Myocyte (in vitro differentiated cells): ENCODE measurements around the gene SLC8B1. TPM values are rescaled to one million over a fixed set of nuclear protein-coding genes. Genes with fewer than 3 reads are reported as not detected.

Experiments
- DNase-seq: peaks from one replicate; pipeline ENCODE4 v3.0.0-alpha.2; 2012; ENCODE audit warnings: low read depth
- polyA plus RNA-seq: library from polyadenylated mRNA; unstranded; fragments of >200 nt; gene quantifications from one replicate; pipeline ENCODE4 v1.2.1, GENCODE V29; 2012; ENCODE audit warnings: missing spikeins
- total RNA-seq: library from RNA; depleted of rRNA; stranded (reverse); fragments of >200 nt; gene quantifications from 2 replicates; pipeline ENCODE4 v1.2.3, GENCODE V29; 2014

Gene SLC8B1
- total RNA-seq = 6.2 and 20.2 TPM in 2 replicates
- polyA plus RNA-seq = 16.0 TPM

DNA sequence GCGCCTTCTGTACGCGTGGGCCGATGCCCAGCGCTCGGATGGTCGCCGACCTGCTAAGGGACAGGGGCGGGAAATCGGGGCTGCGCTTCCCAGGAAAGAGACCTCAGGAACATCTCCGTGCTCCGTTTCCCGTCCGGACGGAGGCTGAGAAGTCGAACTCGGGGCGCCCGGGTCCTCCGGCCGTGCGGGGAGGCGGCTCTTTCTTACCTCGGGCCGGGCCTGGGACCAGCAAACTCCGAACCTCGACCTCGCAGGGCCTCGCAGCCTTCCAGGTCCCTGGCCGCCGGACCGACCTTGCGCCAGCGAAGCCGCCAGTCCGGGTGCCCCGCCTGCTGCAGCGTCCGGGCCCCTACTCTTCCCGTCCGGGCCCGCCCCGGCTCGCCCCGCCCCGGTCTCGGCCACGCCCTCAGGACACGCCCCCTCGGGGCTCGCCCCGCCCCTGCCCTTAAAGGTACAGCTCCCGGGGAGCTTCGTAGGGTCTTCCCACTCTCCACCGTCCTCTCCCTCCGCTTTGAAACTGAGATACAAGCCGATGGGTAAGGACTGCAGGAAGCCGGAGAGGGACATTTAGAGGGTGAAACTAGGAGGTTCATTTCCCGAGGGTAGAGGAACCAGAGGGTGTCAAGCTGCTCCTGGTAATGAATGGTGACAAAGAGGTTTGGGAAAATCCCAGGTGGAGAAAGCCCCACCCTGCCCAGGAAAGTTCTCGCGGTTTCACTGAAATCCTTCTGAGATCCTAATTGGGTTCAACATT is at the start of gene SLC8B1:
Gene SLC8B1 (minus strand): TSS at position 324 of the 754 bp plus-strand sequence. CDS start 2,231 bp downstream, outside the sequence.
- peak; percentile 80 for DNase-seq

DNA sequence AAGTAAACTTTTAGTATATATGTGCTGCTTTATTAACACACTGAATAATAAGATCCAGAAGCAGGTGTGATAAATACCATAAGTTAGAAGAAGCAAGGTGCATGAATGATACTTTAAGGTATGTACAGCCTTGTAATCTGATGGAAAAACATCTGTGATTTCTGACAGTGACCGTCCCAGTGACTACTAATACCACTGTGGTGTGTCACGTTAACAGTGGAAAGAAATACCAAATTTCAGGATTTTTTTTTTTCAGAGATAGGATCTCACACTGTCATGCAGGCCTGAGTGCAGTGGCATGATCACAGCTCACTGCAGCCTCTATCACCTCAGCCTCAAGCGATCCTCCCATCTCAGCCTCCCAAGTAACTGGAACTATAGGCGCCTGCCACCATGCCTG is 47.3 kb upstream of the SLC8B1 start:
- DNase-seq = no peak

DNA sequence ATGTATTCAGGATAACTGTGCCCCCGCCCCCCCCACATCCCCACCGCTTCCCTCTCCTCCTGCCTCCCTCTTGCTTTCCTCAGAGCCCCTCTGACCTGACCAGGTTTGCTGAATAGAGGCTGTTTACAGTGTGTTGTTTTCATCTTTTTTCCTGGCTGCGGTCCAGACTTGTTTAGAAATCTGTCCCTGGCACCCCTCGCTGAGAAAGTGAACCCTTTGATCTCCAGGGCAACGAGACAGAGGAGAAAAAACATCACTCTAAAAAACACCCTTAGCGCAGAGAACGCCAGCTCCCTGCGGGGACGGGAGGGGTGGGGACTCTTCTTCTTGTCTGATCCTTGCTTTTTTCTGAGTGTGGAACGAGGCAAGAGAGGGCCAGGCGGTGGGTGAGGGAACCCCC is 46.3 kb upstream of the SLC8B1 start:
- DNase-seq = no peak

DNA sequence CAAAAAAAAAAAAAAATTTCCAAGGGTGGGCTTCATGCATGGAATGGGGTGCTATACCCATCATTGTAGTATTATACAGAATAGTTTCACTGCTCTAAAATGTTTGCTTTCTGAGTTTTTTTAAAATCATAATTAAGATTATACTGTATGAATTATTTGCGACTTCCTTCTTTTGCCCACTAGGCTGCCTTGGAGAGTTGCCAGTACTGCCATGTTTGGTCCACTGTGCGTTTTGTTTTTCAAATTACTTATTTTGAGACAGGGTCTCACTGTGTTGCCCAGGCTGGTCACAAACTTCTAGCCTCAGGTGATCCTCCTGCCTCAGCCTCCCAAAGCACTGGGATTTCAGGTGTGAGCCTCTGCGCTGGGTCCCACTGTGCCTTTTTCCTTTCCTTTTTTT is 43.4 kb upstream of the SLC8B1 start:
- DNase-seq = no peak

DNA sequence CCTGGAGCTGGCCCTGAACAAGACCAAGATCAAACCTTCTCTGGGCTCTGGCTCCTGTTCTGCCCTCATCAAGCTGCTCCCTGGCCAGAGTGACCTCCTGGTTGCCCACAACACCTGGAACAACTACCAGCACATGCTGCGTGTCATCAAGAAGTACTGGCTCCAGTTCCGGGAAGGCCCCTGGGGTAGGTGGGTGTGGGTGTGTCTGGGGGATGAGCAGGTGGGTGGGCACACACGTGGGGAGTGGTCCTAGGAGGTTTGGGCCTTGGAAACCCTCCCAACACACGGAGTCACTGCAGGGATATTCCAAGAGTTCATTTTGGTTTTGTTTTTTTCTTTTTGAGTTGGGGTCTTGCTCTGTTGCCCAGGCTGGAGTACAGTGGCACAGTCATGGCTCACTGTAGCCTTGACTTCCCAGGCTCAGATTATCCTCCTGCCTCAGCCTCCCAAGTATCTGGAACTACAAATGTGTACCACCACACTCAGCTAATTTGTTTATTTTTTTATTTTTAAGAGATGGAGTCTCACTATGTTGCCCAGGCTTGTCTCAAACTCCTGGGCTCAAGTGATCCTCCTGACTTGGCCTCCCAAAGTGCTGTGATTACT is 40.0 kb upstream of the SLC8B1 start:
- no peak for DNase-seq

DNA sequence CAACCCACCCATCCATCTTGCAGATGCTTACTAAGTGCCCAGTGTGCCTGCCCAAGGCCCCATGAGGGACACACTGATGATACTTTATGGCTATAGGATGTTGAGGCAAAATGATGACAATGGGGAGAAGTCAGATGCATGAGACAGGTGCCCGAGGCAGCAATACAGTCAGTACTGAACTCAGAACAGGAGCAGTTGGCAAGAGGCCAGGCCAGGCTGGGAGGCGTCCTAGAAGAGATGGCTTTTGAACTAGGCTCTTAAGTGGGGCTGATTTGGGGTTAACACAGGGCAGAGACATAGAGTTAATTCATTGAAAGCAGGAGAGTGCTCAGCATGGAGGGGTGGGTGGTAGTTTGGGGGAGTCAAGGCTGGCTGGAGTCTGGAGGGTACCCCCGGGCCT is 39.1 kb upstream of the SLC8B1 start:
- no peak for DNase-seq

DNA sequence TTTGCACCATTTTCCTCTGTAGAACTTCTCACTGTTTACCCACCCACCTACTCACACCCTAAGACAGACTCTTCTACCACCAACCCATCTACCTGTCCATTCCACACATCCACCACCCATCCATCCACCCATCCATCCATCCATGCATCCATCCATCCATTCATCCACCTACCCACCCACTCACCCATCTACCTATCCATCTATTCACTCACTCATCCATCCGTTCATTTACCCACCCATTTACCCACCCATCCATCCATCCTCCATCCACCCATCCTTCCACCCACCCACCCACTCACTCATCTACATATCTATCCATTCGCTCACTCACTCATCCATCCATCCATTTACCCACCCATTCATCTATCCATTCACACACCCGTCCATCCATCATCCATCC is 38.5 kb upstream of the SLC8B1 start:
- no peak for DNase-seq

DNA sequence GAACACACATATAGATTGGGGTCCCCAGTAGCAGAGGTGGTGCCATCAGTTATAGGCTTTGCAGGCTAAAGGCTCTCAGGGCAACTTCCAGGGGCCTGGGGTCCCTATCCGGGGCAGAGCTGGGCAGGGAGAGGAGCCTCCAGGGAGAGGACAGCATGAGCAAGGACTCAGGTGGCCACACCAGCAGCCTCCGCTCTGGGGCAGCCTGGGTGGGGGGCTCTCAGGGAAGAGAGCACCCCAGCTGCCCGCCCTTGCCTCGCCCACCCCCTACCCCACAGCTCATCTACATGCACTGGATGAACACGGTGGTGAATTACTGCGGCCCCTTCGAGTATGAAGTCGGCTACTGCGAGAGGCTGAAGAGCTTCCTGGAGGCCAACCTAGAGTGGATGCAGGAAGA is 37.5 kb upstream of the SLC8B1 start:
- no peak for DNase-seq

DNA sequence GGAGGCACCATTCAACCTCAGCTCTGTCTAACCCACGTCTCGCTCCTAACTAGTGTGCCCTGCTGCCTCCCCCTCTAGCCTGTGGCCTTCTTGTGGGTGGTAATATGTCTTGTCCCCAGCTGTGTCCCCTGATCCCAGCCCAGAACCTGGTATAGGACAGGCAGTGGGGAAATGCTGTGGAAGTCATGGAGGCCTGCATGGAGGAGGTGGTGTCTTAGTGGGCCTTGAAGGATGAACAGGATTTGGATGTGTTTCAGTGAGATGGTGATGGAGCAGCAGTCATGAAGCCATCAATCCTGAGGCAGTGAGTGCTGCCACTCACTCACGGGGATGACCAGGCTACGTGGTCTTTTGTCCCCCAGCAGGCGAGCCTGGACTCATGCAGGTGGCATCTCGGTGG is 36.9 kb upstream of the SLC8B1 start:
- no peak for DNase-seq

DNA sequence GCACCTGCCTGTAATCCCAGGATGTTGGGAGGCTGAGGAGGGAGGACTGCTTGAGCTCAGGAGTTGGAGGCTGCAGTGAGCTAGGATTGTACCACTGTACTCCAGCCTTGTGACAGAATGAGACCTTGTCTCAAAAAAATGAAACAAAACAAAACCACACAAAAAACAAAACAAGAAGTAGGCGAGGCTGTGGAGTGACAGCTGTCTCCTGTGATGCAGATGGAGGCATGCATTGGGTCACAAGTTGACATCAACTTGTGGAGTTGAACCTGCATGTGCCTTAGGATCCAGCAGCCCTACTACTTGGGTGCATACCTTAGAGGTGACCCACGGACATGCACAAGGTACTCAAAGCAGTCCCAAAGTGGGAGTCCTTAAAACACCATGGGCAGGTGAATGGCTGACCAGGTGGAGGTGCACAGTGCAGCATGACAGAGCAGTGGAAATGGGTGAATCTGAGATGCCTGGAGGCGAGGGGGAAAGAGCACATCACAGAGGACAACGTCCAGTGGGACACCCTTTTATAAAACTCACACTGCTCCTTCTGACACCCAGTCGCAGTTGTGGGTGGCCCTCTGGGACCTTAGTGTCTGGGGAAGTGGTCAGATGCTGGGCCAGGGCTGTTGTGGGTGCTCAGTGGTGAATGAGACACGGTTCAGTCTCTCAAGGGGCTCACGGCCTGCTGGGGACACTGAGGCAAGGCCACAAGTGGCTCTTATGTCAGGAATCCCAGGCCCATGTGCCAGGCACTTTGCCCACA is 36.2 kb upstream of the SLC8B1 start:
- DNase-seq = no peak

DNA sequence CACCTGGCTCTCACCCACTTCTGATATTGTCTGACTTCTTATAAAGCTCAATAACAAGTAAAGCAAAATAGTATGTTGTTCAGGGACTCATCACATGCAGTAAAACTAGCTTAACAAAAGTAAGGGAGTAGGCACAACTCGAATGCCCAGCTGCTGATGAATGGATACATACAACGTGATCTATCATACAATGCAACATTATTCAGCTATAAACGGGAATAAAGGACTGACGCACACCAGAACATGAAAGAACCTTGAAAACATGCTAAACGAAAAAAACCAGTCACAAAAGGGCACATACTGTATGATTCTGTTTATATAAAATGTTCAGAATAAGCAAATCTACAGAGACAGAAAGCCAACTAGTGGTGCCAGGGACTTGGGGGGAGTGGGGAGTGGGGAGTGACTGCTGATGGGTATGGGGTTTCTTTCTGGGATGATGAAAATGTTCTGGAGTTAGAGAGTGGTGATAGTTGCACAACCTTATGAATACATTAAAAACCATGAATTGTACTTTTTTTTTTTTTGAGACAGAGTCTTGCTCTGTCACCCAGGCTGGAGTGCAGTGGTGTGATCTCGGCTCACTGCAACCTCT is 34.6 kb upstream of the SLC8B1 start:
- DNase-seq = no peak

DNA sequence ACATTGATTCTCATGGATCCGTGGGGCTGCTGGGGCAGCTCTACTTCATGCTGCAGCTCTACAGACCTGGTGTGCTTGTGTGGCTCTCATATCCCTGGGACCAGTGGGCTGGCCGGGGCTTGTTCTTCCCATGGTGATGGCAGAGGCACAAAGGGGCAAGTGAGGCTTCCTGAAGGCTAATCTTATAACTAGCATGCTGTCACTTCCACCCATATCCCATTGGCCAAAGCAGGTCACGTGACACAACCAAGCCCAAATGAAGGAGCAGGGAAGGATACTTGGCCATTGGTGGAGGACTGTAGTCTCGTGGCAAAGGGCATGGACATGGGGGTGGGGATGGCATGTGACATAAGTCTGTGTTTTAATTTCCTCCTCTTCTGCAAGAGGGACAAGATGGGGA is 33.4 kb upstream of the SLC8B1 start:
- no peak for DNase-seq

DNA sequence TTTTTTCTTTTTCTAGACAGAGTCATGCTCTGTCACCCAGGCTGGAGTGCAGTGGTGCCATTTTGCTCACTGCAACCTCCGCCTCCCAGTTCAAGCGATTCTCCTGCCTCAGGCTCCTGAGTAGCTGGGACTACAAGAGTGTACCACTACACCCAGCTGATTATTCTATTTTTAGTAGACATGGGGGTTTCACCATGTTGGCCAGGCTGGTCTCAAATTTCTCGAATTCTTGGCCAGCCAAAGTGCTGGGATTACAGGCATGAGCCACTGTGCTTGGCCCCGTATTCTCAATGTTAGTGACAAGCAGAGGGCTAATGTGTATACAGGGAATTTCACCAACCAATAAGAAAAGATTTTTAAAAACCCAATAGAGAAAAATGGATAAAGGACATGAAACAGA is 31.9 kb upstream of the SLC8B1 start:
- DNase-seq = peak; percentile 74

DNA sequence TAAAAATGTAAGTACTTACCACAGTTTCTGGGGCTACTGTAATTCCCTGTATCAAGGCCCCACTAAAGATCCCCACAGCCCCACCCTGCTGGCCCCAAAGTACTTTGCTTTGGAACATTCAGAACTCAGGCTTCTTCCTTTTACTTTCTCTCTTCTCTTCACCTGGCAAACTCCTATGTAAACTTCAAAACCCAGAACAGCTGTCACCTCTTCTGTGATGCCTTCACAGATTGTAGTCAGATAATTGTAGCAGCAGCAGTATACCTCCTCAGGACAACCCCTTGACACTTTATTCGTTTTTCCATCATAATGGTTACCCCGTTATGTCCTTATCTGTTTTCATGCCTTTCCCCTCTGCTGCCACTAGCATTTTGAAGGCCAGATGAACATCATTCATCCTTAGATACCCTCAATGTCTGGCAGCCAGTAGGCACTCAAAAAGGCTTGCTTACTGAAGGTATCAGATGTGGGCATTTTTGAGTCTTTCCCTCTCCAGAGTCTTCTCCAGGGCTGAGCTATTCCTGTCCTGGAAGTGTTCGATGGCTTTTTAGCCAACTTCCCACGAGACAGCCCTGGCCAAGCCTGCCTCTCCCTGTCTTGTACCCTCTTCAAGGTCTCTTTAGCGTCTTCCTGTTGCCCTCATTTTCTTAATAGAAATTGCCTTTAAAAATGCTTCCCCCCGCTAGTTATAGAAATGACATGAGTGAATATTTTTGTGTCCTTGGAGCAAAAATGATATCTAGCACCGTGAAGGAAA is 30.9 kb upstream of the SLC8B1 start:
- no peak for DNase-seq

DNA sequence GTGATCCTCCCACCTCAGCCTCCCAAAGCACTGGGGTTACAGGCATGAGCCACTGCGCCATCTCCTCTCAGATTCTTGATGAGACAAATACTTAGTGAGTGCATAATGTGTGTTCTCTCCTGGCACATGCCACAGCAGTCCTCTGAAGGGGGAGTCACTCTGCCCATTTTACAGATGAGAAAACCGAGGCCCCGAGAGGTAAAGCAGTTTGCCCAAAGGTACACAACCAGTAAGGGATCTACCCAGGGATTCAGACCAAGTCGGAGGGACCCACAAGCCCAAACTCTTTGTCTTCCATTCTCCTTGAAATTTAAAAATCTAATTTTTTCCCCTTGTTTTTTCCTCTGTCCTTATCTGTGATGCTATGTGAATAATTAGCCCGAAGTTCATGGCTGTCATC is 29.8 kb upstream of the SLC8B1 start:
- no peak for DNase-seq

DNA sequence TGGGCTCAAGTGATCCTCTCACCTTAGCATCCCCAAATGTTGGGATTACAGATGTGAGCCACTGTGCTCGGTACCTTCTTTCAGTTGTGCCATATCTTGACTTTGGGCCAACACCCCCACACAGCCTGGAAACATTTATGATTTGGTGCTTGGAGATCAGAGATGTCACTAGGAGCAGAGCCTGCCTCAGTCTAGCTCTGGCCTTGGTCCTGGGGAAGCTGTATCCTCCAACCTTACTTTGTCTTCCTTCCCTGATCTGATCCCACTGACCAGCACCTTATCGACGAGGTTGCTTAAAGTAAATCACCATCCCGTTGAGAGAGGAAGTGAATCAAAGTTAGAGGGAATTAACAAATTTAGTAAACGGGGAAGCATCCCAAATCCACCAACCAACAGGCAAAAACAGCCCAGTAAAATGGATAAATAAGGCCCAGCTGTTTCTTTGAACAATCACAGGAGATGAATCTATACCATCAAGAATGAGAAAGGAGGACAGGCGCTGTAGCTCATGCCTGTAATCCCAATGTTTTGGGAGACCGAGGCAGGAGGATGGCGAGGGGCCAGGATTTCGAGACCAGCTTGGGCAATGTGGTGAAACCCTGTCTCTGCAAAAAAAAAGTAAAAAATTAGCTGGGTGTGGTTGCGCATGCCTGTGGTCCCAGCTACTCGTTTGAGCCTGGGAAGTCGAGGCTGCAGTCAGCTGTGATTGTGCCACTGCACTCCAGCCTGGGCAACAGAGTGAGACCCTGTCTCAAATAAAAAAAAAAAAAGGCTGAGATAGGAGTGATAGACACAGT is 26.9 kb upstream of the SLC8B1 start:
- DNase-seq = peak; percentile 3

DNA sequence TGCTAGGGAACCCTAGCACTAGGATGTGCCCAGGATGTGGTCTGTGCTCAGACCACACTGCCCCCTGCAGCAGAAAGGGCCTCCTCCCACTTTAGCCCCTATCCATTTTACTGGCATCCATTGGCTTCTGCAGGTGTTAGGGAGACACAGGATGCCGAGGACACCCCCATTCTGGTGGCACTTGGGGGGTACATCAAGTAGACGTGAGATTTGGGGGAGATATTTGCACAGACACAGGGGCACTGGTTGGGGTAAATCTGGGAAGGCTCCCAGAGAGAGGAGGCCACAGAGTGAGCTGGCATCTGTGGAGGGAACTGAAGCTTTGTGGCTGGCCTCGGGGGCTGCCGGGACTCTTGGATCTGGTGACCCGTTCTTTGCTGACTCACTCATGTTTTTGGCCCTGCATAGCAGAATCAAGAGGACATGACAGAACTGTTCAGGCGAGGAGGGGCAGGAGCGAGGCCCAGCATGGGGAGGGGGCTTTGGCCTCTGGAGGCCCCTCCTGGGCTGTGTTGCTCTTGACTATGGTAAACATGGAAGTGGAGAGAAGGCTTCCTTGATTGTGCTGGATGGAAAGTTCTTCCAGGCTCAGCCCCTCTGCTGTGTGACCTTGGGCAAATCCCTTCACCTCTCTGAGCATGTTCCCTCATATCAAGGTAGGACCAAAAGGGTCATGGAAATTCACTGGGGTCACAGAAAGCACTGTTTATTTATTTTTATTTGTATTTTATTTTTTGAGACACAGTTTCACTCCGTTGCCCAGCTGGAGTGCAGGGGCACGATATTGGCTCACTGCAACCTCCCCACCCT is 25.2 kb upstream of the SLC8B1 start:
- DNase-seq = peak; percentile 5

DNA sequence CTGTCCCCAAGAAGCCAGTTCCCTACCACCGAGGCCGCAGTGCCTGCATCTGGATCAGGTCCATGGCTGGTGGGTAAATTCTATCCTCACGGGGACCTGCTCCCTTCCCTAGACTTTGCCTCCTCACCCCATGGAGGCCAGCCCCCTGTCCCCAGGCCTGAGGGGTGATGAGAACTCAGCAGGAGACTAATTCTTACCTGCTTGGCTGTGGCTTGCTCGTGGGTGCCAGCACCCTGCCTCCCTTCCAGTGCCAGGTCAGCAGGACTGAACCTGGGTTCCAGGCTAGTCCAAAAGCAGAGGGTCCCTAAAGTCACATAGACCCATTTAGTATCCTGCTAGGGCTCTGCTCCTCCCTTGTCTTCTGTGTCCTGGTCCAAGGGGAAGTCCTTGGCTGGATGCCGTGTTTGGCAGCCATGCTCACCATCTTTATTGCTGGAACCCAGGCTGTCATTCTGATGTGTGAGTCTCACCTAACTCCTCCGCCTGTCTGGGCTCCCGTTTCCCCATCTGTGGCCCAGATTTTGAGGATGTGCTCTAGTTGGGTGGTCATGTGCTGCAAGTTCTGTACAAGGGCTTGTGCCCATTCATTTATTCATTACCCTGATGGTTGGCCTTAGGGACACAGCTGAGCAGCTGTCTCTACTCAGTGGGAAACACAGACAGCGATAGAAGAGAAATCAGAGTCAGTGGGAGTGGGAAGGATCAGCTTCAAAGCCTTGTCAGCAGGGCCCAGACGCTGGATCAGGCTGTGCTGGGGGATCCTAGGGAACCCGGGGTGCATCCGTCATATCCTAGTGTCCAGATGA is 24.4 kb upstream of the SLC8B1 start:
- DNase-seq = peak; percentile 11
